ENCODE measurements around the gene LRRC51.
A peak's percentile ranks its signal among the peaks of the same experiment; 100 is the strongest.

LRRC51 gene

DNA sequence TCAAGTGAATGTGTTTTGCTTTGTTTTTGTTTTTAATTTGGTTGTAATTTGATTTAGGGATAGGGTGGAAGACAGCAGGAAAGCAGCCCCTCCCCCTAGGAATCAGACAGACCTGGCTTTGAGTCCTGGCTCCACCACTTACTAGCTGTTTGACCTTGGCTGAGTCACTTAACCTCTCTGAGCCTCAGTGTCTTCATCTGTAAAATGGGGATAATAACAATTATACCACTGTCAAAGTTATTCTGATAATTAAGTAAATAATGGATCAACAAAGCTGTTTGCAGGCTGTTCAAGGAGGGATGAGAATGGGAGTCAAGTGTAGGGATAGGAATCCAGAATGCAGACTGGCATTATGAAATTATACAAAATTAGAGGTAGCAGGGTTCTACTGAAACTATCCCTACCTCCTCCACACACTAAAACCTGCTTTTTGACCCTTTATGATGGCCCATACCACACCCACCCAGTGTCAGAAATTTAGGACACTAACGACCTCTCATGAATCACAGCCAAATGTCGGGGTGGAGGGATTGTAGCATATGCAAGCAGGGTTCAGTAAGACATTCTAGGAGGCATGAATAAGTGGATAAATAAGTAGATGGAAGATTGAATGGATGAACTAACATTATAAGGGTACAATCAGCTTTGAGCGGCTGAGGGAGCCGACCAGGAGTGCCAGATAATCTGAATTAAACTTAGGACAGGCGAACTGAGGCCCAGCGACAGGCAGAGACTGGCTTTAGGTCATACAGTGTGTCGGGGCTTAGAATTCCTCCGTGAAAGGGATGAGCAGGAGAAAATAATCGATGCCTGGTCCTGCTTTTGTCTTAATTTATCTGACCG lies 30.9 kb downstream of the LRRC51 start:
- no peak for TF ChIP-seq CTCF (IDR thresholded peaks at IDR 0.05; ENCODE audit: low read depth, low read length)
- H3K4me3 ChIP-seq (ENCODE audit: low read depth, low read length), result peak overlapping the region; percentile 82

DNA sequence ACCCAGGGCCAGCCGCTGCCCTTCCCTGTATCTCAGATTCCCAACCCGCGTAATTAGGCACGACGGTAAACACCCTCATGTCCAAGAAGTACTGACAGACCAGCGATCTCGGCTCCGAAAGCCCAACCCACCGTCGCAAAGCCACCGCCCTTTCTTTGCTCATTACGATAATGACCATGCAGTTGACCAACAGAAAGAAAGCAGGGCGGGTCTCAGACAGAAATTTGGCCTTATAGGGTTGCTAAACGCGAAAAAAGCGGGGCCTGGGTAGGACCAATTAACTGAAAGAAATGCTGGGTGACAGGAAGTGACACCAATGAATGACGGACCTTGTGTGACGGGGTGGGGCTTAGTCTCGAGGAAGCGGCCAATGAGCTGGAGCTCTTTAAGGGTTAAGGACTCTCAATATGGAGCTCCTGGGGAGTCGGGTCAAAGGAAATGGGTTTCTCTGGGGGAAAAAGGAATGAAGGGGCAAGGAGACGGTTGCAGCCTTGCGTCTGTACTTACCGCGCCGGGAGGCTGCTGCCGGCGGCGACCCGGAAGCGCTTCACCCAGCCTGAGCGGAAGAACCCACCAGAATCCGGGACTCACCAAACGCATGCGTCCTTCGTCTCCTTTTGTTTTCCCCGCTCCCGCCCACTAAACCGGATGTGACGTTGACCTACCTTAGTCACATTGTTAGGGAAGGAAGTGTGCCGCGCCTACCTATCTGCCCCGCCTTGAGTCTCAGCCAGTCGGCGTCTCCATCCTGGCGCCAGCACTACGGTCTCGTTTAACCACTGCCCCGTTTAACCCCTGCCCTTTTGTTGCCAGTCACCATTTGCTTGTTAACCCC lies 31.7 kb downstream of the LRRC51 start, which contains the start of gene ANAPC15:
Gene ANAPC15 (minus strand): TSS at position 553 of the 835 bp plus-strand sequence. CDS start 1,419 bp downstream, outside the sequence.
- H3K4me3 ChIP-seq (ENCODE audit: low read depth, low read length), result peak within 1 kb of the TSS; percentile 82
- no peak for TF ChIP-seq CTCF (IDR thresholded peaks at IDR 0.05; ENCODE audit: low read depth, low read length)

GRCh38 chr11:72112978-72113808 lies 32.5 kb downstream of the LRRC51 start:
- H3K4me3 ChIP-seq (ENCODE audit: low read depth, low read length), result peak overlapping the region; percentile 82
- TF ChIP-seq CTCF (IDR thresholded peaks at IDR 0.05; ENCODE audit: low read depth, low read length), result no peak

DNA sequence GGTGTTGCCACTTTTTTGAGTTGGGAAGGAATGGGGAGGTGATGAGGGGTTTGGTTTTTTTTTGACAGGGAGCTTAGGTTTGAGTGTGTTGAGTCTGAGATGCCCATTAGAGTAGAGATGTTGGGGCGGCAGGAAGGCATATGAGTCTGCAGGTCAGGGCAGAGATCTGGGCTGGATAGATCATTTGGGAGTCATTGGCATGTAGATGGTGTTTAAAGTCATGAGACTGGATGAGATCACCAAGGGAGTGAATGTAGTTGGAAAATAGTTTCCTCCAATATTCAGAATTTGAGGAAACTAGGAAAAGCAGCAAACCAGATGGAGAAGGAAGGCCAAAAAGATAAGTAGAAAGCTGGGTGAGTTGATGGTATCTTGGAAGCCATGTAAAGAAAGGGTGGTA lies 33.9 kb downstream of the LRRC51 start:
- TF ChIP-seq CTCF (IDR thresholded peaks at IDR 0.05; ENCODE audit: low read depth, low read length), result no peak

DNA sequence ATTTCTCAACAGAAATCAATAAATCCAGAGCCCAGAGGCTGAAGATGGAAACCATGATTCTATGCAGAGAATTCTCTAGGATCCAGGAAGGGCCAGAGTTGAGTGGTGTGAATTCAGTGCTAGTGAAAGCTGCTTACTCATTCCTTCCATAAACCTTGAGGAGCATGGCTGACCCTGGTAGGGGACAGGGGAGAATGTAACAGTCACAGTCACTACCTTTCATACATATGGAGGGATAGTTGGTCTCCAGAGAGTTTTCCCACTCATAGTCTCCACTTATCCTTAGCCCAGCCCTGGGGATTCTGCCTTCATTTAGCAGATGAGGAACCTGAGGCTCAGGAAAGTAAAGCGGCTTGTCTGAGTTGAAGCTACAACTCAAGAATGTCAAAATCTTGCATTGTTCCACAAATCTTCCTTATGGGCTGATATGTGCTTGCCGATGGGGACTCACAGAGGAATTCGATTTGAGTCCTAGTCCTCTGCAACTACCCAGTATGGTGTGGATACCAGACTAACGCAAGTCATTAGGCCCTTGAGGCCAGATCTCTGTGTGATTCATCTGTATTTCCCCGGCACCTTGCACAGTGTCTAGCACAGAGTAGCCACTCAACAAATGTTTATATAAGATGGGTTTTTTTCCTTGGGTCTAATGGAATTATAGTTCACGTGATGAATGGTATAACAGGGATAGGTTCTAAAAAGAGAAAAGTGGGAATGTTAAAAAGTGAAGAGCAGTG lies 35.5 kb downstream of the LRRC51 start:
- no peak overlapping the region for H3K4me3 ChIP-seq (ENCODE audit: low read depth, low read length)
- no peak for TF ChIP-seq CTCF (IDR thresholded peaks at IDR 0.05; ENCODE audit: low read depth, low read length)

More for the DNA sequence above, 33.9 kb downstream of the LRRC51 start:
- H3K4me3 ChIP-seq (ENCODE audit: low read depth, low read length), result no peak overlapping the region

- no peak for TF ChIP-seq CTCF (IDR thresholded peaks at IDR 0.05; ENCODE audit: low read depth, low read length)
- no peak overlapping the region for H3K4me3 ChIP-seq (ENCODE audit: low read depth, low read length)
Measured at GRCh38 chr11:72119198-72119597, 38.5 kb downstream of the LRRC51 start.

Measured in WI38 (cell line).